HG03378 (cell line): ENCODE measurements around the gene CENPB.
A peak's percentile ranks its signal among the peaks of the same experiment; 100 is the strongest.
"Not testable (repeated sequence)": the region's sequence is repeated elsewhere in the genome, so short reads cannot be mapped to it uniquely, and the experiment has no call there.

Experiments used
- ATAC-seq: cut with Tn5 transposase; IDR thresholded peaks from one replicate; pipeline ENCODE4 v1.9.1; 2021; ENCODE audit warnings: mild to moderate bottlenecking, moderate library complexity; ENCODE audit not compliant: unreplicated experiment

CENPB gene

GRCh38 chr20:3786665-3787323, at the start of gene CENPB:
TSS of gene CENPB (minus strand) at chr20:3786740. CDS start at chr20:3786483, 257 bp downstream.
- ATAC-seq: no peak

GRCh38 chr20:3836132-3836531, 49.6 kb upstream of the CENPB start:
- ATAC-seq: no peak

GRCh38 chr20:3829891-3830290, 43.4 kb upstream of the CENPB start:
- not testable (repeated sequence) for ATAC-seq

GRCh38 chr20:3828798-3829197, 42.3 kb upstream of the CENPB start:
- no peak for ATAC-seq

- no peak for ATAC-seq
Observed at GRCh38 chr20:3826420-3826819, 39.9 kb upstream of the CENPB start.

GRCh38 chr20:3825526-3825925, 39.0 kb upstream of the CENPB start:
- ATAC-seq: no peak

- no peak for ATAC-seq
Observed at GRCh38 chr20:3823881-3824280, 37.3 kb upstream of the CENPB start.

GRCh38 chr20:3821996-3822395, 35.5 kb upstream of the CENPB start:
- no peak for ATAC-seq

GRCh38 chr20:3820901-3821727, 34.6 kb upstream of the CENPB start:
- ATAC-seq: no peak

- ATAC-seq: peak; percentile 70
Observed at GRCh38 chr20:3820048-3820900, 33.7 kb upstream of the CENPB start, which contains the start of gene AP5S1. TSS of gene AP5S1 (plus strand) at chr20:3820547. CDS start at chr20:3822118, 1,571 bp downstream.

- no peak for ATAC-seq
Observed at GRCh38 chr20:3819411-3820047, 33.0 kb upstream of the CENPB start.

- no peak for ATAC-seq
Observed at GRCh38 chr20:3818155-3819151, 31.9 kb upstream of the CENPB start.

GRCh38 chr20:3815703-3816315, 29.3 kb upstream of the CENPB start:
- no peak for ATAC-seq

- ATAC-seq: no peak
Observed at GRCh38 chr20:3814928-3815495, 28.5 kb upstream of the CENPB start.

GRCh38 chr20:3813848-3814581, 27.5 kb upstream of the CENPB start:
- ATAC-seq: no peak

- ATAC-seq: no peak
Observed at GRCh38 chr20:3812975-3813847, 26.7 kb upstream of the CENPB start.

- no peak for ATAC-seq
Observed at GRCh38 chr20:3812259-3812681, 25.7 kb upstream of the CENPB start.
